Stimulated activated naive B cell treated with anti-CD40 and anti-IgM and Interleukin-4, amounts not matched to agents 10 μg/mL and 1 μg/mL and 100 μg/mL, for 72 hours (primary cell): ENCODE measurements around the gene CNTNAP3.
"Not testable (repeated sequence)": the region's sequence is repeated elsewhere in the genome, so short reads cannot be mapped to it uniquely, and the experiment has no call there.

Source experiments
- ATAC-seq, 2 donors: fragments of 150-1000 bp; cut with Tn5 transposase; replicated peaks; 2 replicates each; pipeline ENCODE4 v1.10.0; 2021; ENCODE audit warnings: moderate library complexity in 1 of 2
- DNase-seq: peaks from one replicate; pipeline ENCODE4 v3.0.0; 2021
- H3K27ac Mint-ChIP-seq: one replicate; pipeline ENCODE4 v1.8.0; 2022; ENCODE audit warnings: mild to moderate bottlenecking, mixed read lengths
- H3K27me3 Mint-ChIP-seq, 2 donors: one replicate each; pipeline ENCODE4 v1.8.0; 2022; ENCODE audit warnings: mixed read lengths in 2 of 2
- H3K36me3 Mint-ChIP-seq, 2 donors: one replicate each; pipeline ENCODE4 v1.8.0; 2022; ENCODE audit warnings: mixed read lengths in 2 of 2, mild to moderate bottlenecking in 1 of 2
- H3K4me1 Mint-ChIP-seq, 2 donors: one replicate each; pipeline ENCODE4 v1.8.0; 2022; ENCODE audit warnings: mixed read lengths in 2 of 2, mild to moderate bottlenecking in 1 of 2
- H3K4me3 Mint-ChIP-seq, 2 donors: one replicate each; pipeline ENCODE4 v1.8.0; 2022; ENCODE audit warnings: mild to moderate bottlenecking in 2 of 2, mixed read lengths in 2 of 2, moderate library complexity in 1 of 2
- H3K9me3 Mint-ChIP-seq, 2 donors: one replicate each; pipeline ENCODE4 v1.8.0; 2022; ENCODE audit warnings: mixed read lengths in 2 of 2, mild to moderate bottlenecking in 1 of 2

Gene CNTNAP3

DNA sequence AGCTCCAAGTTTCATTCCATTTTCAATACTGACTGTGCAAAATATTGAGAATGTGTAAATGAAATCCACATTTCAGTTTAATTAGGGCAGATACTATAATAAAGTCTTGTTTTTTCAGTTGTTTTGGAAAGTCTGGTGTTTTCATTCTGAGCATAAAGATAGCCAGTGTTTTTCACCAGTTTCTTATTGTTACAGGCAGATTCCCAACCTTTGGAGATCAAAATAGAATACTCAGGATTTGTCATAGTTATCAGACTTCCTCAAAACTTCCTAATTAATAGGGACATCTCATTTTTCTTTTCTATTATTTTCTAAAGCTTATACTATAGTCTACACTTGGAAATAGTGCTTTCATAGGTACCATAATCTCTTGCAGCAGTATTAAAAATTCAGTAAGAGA is 176.2 kb downstream of the CNTNAP3 start:
- not testable (repeated sequence) for H3K27me3 Mint-ChIP-seq, DNase-seq, H3K4me1 Mint-ChIP-seq, ATAC-seq, H3K36me3 Mint-ChIP-seq, H3K27ac Mint-ChIP-seq, H3K4me3 Mint-ChIP-seq, H3K9me3 Mint-ChIP-seq

DNA sequence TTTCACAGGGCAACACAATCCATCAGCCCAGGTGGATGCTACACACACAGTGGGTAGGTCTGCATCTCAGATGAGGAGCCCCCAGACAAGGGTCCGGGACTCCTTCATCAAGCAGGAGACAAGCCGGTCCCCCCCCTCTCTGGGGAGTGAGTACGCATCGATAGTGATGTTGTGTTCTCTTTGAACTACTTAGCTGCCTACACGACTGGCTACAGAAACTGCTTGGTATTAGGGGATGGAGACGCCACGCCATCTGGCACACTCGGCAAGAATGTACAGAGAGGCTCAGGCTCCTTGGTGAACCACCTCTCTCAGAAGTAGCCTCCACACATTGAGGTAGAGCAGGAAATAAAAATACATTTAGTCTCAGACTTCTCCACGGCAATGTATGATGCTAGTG is 179.8 kb downstream of the CNTNAP3 start:
- H3K9me3 Mint-ChIP-seq: no peaks in the 10 kb centered on the region

DNA sequence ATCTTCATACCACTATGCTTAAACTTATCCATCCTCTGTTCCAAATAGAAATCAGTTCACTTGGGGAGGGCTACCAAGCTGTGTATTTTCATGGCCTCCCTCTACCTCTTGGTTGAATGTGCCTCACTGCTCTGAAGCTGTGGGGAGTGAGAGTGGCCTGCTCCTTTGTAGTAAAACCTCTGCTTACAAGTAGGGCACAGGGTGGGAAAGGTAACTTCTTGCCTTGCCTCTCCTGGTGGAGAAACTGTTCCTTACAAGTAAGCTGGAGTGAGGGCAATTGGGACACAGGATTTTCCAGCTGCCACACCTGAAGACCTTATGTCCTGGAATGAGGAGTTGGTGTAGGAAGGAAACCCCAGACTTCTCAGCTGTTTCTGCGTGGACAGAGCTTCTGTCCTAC is 190.8 kb downstream of the CNTNAP3 start:
- not testable (repeated sequence) for H3K36me3 Mint-ChIP-seq, ATAC-seq, H3K9me3 Mint-ChIP-seq, H3K4me1 Mint-ChIP-seq, H3K27me3 Mint-ChIP-seq, DNase-seq, H3K4me3 Mint-ChIP-seq, H3K27ac Mint-ChIP-seq

More for the DNA sequence above, 179.8 kb downstream of the CNTNAP3 start:
- H3K4me1 Mint-ChIP-seq: no peaks in the 10 kb centered on the region
- DNase-seq: no peak
- ATAC-seq: no peak
- H3K4me3 Mint-ChIP-seq: no peak overlapping the region
- H3K27ac Mint-ChIP-seq: no peak overlapping the region
- no peaks in the 10 kb centered on the region for H3K36me3 Mint-ChIP-seq
- H3K27me3 Mint-ChIP-seq: no peaks in the 10 kb centered on the region

DNA sequence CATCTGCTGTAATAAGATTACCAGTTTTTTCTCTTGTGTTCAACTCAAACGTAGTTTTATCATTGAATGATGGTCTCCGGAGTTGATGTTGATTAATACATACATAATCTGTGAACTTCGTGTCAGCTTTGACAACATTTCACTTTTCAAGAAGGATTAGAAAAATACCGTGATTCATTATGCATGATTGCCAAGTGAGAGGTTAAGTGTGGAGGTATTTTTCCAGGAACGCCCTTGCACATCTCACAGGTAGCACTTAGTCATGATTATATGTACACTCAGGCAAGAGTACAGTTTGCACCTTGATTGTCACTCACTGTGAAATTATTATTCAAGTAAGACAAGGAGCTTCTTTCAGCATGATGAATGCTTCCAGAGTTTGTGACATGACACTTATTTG is 202.7 kb downstream of the CNTNAP3 start:
- not testable (repeated sequence) for H3K27me3 Mint-ChIP-seq, DNase-seq, H3K9me3 Mint-ChIP-seq, H3K4me1 Mint-ChIP-seq, H3K36me3 Mint-ChIP-seq, ATAC-seq, H3K4me3 Mint-ChIP-seq, H3K27ac Mint-ChIP-seq

DNA sequence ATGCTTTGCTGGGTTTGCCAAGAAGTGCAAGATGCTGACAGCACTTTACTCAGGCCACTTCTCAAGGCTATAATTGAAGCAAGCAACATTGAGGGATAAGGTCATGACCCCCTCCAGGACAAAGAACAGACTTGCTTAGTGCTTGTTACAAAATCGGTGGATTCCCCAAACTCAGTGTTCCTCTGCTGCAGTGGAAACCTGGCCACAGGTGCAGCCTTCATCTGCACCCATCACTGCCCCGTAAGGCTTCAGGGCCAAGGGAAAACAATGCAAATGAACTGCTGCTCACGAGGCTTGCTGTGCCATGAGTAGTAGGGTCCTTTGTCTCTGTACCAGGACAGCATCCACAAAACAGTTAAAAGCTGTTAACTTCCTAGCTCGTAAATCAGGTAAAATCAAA is 205.4 kb downstream of the CNTNAP3 start:
- H3K4me3 Mint-ChIP-seq, H3K27ac Mint-ChIP-seq, H3K4me1 Mint-ChIP-seq, H3K27me3 Mint-ChIP-seq, H3K9me3 Mint-ChIP-seq, H3K36me3 Mint-ChIP-seq, ATAC-seq, DNase-seq: not testable (repeated sequence)

DNA sequence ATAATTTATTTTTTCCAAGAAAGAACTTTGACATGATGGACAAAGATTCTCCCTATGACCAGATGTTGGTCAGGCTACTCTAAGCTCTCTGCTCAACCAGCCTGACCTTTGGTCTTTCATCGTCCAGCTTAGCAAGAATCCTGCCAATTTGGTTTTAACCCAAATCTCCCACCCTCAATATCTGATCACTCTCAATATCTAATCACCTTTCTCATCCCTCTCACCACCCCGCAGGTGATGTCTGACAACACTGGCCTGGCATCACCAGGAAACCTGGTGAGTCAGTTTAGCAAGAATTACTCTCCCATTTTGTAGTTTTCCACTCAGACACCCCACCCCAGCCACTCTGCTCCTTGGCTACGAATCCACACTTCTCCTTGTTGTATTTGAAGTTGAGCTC is 207.9 kb downstream of the CNTNAP3 start:
- H3K27ac Mint-ChIP-seq, H3K4me1 Mint-ChIP-seq, H3K36me3 Mint-ChIP-seq, H3K27me3 Mint-ChIP-seq, H3K9me3 Mint-ChIP-seq, DNase-seq, H3K4me3 Mint-ChIP-seq, ATAC-seq: not testable (repeated sequence)

DNA sequence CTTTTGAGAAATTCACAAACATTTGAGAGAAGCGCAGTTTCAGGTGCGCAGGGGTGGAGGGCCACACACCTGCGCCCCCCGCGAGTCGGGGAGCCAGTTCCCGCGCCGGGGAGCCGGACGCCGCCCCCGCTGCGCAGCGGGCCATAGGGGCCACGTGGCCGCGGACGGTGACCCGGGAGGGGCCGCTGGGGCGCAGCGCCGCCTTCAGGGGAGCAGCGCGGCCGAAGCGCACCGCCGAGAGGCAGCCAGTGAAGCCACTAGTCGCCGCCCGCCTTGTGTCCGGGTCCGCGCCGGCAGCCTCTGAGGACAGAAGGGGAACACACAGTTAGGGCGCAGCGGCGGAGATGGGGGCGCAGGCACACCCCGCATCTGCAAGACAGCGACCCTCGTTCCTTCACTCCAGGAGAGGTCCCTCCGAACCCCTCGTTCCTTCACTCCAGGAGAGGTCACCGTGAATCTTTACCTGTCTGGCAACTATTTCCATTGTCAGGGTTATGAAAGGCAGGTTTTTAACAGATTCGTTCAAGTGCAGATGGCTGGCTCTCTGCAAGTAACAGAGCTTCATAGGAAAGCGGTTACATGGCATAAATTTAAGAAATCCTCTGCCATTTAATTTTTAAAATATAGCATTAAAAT is 209.2 kb downstream of the CNTNAP3 start:
- H3K9me3 Mint-ChIP-seq: not testable (repeated sequence)
- ATAC-seq: peak; percentile 25 to 49

DNA sequence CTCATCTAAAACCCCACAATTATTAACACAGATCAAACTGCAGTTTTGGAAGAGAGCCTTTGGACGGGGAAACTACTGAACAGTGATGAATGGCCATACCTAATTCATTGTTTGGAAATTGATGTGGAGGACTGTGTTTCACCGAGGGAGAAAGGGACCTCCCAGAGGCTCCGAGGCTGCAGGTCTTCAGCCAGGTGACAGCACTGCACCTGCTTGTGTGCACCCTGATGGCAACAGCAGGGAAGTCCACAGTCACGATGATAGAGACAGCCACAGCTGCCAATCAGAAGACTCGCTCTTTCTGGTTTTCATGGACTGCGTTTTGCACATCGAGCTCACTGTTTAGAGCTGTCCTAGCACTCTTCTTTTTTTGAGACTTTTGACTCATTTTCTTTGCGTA is 214.4 kb downstream of the CNTNAP3 start:
- not testable (repeated sequence) for H3K36me3 Mint-ChIP-seq, H3K27me3 Mint-ChIP-seq, H3K4me1 Mint-ChIP-seq, H3K27ac Mint-ChIP-seq, DNase-seq, H3K4me3 Mint-ChIP-seq, ATAC-seq, H3K9me3 Mint-ChIP-seq

More for the DNA sequence above, 209.2 kb downstream of the CNTNAP3 start:
- not testable (repeated sequence) for DNase-seq, H3K27me3 Mint-ChIP-seq, H3K4me3 Mint-ChIP-seq, H3K36me3 Mint-ChIP-seq, H3K4me1 Mint-ChIP-seq, H3K27ac Mint-ChIP-seq

DNA sequence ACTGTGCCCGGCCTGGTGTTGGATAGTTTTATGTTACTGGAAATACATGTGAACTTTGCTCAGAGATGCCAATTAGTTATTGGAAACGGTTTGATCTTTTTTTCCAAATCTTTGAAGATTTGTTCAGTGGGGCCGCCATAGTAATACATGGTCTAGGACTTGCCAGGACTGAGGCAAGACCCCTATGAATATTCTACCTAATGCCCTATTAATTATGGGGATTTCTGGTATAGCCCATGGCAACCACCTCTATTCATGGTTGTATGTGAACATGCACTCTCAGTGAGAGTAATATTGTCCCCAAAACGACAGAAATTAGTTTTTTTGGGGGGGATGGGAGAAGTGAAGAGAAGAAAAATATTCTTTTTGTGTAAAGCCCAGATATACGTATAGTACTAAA is 220.3 kb downstream of the CNTNAP3 start:
- H3K4me1 Mint-ChIP-seq, DNase-seq, ATAC-seq, H3K27ac Mint-ChIP-seq, H3K9me3 Mint-ChIP-seq, H3K4me3 Mint-ChIP-seq, H3K36me3 Mint-ChIP-seq, H3K27me3 Mint-ChIP-seq: not testable (repeated sequence)

DNA sequence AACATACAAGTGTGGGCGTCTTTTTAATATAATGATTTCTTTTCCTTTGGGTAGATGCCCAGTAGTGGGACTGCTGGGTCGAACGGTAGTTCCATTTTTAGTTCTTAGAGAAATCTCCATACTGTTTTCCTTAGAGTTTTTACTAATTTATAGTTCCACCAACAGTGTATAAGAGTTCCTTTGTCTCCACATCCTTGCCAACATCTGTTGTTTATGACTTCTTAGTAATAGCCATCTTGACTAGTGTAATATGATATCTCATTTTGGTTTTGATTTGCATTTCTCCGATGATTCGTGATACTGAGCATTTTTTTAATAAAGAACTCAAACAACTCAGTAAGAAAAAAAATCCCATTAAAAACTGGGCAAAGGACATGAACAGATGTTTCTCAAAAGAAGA is 225.0 kb downstream of the CNTNAP3 start:
- not testable (repeated sequence) for DNase-seq, ATAC-seq, H3K4me1 Mint-ChIP-seq, H3K4me3 Mint-ChIP-seq, H3K36me3 Mint-ChIP-seq, H3K27me3 Mint-ChIP-seq, H3K27ac Mint-ChIP-seq, H3K9me3 Mint-ChIP-seq

DNA sequence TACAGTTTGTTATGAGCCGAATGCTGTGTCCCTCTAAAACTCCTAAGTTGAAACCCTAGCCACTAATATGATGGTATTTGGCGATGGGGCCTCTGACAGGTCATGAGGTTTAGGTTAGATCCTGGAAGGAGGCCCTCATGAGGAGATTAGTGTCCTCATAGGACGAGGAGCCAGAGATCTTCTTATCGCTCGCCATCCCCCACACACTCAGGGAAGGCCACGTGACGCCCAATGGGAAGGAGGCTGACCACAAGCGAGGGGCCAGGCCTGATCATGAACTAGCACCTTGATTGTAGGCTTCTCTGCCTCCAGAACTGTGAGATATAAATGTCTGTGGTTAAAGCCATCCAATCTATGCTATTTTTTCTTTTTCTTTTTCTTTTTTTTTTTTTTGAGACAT is 233.5 kb downstream of the CNTNAP3 start:
- not testable (repeated sequence) for H3K4me3 Mint-ChIP-seq, H3K36me3 Mint-ChIP-seq, H3K9me3 Mint-ChIP-seq, H3K27me3 Mint-ChIP-seq, DNase-seq, H3K4me1 Mint-ChIP-seq, ATAC-seq, H3K27ac Mint-ChIP-seq

DNA sequence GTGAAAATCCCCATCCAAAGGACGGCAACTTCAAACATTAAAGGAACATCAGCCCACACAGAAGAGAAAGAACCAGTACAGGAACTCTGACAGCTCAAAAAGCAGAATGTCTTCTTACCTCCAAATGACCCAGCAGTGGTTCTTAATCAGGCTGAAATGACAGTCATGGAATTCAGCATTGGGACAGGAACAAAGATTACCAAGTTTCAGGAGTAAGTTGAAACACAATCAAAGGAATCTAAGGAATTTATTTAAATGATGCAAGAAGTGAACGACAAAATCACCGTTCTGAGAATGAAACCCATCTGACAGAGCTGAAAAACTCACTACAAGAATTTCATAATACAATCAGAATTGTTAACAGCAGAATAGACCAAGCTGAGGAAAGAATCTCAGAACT is 241.1 kb downstream of the CNTNAP3 start:
- not testable (repeated sequence) for ATAC-seq, H3K4me3 Mint-ChIP-seq, H3K36me3 Mint-ChIP-seq, H3K9me3 Mint-ChIP-seq, H3K27me3 Mint-ChIP-seq, H3K27ac Mint-ChIP-seq, DNase-seq, H3K4me1 Mint-ChIP-seq

DNA sequence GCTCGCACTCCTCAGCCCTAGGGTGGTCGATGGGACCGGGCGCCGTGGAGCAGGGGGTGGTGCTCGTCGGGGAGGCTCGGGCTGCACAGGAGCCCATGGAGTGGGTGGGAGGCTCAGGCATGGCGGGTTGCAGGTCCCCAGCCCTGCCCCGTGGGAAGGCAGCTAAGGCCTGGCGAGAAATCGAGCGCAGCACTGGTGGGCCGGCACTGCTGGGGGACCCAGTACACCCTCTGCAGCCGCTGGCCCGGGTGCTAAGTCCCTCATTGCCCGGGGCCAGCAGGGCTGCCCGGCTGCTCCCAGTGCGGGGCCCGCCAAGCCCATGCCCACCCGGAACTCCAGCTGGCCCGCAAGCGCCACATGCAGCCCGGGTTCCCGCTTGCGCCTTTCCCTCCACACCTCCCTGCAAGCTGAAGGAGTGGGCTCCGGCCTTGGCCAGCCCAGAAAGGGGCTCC is 245.6 kb downstream of the CNTNAP3 start:
- ATAC-seq, H3K4me1 Mint-ChIP-seq, H3K36me3 Mint-ChIP-seq, H3K27ac Mint-ChIP-seq, H3K4me3 Mint-ChIP-seq, H3K9me3 Mint-ChIP-seq, H3K27me3 Mint-ChIP-seq, DNase-seq: not testable (repeated sequence)

DNA sequence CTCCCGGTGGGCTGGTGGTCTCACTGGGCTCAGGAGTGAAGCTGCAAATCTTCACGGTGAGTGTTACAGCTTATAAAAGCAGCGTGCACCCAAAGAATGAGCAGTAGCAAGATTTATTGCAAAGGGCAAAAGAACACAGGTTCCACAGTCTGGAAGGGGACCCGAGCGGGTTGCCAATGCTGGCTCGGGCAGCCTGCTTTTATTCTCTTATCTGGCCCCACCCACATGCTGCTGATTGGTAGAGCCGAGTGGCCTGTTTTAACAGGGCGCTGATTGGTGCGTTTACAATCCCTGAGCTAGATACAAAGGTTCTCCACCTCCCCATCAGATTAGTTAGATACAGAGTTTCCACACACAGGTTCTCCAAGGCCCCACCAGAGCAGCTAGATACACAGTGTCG is 246.2 kb downstream of the CNTNAP3 start:
- not testable (repeated sequence) for ATAC-seq

DNA sequence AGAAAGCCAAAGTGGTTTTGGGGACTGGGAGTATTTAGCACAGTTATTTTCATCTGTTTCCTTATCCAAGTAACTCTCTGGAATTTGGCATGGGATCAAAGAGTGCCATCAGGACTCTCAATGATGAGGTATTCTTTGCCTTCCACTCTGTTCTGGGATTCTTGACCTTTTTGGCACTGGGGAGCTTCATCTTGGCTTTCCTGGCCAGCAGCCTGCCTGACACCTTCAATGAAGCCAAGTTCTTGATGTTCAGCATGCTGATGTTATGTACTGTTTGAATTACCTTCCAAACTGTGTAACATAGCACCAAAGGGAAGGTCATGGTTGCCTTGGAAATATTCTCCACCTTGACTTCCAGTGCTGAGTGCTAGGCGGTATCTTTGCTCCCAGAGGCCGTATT is 248.8 kb downstream of the CNTNAP3 start:
- not testable (repeated sequence) for H3K36me3 Mint-ChIP-seq, H3K4me1 Mint-ChIP-seq, H3K4me3 Mint-ChIP-seq, H3K9me3 Mint-ChIP-seq, H3K27ac Mint-ChIP-seq, H3K27me3 Mint-ChIP-seq, DNase-seq
- peak in 1 of 2 donors; percentile 21 for ATAC-seq

More for the DNA sequence above, 246.2 kb downstream of the CNTNAP3 start:
- not testable (repeated sequence) for H3K9me3 Mint-ChIP-seq, H3K27ac Mint-ChIP-seq, H3K27me3 Mint-ChIP-seq, DNase-seq, H3K4me1 Mint-ChIP-seq, H3K4me3 Mint-ChIP-seq, H3K36me3 Mint-ChIP-seq

DNA sequence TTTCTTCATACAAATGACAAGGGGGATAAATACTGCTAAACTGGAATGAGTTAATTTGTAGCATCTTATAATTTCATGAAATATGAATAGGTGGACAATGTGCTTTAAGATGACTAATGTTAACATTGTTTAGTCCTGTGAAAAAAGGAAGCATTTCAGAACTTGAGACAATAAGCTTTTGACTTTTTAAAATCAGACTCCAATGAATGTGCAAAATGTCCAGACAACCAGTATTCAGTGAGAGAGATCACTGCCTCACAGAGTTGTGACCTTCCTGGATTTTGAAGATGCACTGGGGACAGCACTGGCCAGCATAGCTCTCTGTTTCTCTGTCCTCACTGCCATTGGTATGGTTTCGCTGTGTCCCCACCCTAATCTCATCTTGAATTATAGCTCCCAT is 249.7 kb downstream of the CNTNAP3 start:
- DNase-seq, H3K27me3 Mint-ChIP-seq, ATAC-seq, H3K4me1 Mint-ChIP-seq, H3K9me3 Mint-ChIP-seq, H3K36me3 Mint-ChIP-seq, H3K27ac Mint-ChIP-seq, H3K4me3 Mint-ChIP-seq: not testable (repeated sequence)
